A673 (cell line): ENCODE results near the gene MN1.

Source experiments
- CTCF ChIP-seq: fragments of 300-800, 200-600 bp; sonication (generic); conservative IDR thresholded peaks from 2 replicates; pipeline ENCODE4 v1.5.1; 2017; ENCODE audit warnings: low read depth, mild to moderate bottlenecking, antibody characterized with exemption, low read length, moderate library complexity, mixed read lengths
- EZH2 ChIP-seq: fragments of 200-600 bp; sonication (generic); IDR thresholded peaks from 2 replicates; pipeline ENCODE4 v1.6.1; 2017; ENCODE audit warnings: borderline replicate concordance, low read depth, mild to moderate bottlenecking, mixed read lengths, antibody characterized with exemption, low read length; ENCODE audit not compliant: poor library complexity, severe bottlenecking

DNA sequence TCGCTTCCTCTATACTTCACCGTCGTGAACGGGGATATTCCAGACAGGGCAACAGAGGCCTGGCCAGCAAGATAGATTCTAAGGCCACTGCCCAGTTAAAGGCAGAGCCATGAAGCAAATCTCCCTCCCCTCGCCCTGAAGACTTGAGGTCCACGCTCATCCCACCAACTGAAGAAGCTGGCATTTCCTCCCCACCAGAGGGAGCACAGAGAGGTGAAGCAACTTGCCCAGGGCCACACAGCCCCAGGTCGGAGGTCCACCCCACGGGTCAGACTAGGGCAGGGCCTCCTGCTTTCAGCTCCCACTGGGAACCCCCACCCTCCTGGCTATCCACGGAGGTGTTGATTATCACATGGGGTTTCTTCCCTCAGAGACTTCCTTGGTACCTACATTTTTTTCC, 27.4 kb downstream of the MN1 start:
- TF ChIP-seq EZH2 (no peak), CTCF (no peak)
